ENCODE data around the gene ATG101. TPM values are rescaled to one million over a fixed set of nuclear protein-coding genes. Genes with fewer than 3 reads are reported as not detected.
A peak's percentile ranks its signal among the peaks of the same experiment; 100 is the strongest.

Gene ATG101
- polyA plus RNA-seq (2012; ENCODE audit: insufficient read length, low read depth): 143 TPM

DNA sequence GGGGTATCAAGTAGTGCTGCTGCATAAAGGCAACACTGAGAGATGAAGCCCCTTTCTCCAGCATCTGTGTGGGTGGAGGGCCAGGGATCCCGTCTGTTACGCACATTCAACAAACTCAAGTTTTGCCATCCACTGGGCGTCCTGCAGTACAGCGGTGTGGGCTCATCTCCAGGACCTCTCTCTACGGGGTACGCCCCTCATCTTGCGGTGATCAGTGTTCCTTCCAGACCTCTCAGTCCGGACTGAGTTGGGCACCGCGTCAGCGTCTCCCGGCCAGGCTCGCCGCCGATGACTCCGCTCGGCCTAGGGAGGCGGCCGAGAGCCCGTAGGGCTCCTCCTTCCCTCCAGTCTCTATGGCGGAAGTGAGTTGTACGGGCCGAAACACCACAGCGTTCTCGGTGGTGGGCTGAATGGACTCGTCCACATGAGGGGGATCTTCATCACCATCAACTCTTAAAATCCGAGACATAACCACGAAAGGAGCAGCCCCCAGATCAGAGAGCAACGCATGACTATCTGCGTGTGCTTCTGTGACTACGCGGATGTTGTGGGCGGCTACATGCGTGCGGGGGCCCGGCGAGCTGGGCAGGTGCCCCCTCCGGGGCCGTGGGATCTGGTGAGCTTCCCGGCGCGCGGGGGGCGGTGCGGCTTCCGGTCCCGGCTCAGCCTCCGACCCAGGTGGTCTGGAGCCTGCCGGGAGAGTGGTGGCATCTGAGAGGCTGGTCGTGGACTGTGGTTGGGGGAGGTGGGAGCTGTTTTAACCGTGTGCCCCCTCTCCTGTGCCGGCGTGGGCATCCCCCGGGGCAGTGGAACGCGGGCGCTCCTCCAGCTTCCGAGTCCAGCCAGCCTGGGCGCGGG, at the start of gene ATG101:
Gene ATG101 (plus strand): TSS at position 652 of the 858 bp plus-strand sequence. CDS start 3,673 bp downstream, outside the sequence.
- peak; percentile 89 for TF ChIP-seq FOXP2 (optimal IDR thresholded peaks at IDR 0.05; ENCODE audit: borderline replicate concordance, extremely low read depth, extremely low read length, insufficient read depth)
- TF ChIP-seq POLR2AphosphoS5 (IDR thresholded peaks at IDR 0.05; ENCODE audit: low read depth, low read length): peak; percentile 84
- peak; percentile 88; the same call in 1 of the 2 replicates for TF ChIP-seq TAF1 (IDR thresholded peaks at IDR 0.05; ENCODE audit: borderline replicate concordance, insufficient read depth, low read length)
- TF ChIP-seq REST (IDR thresholded peaks at IDR 0.05; ENCODE audit: insufficient read depth in 1 of 2, low read depth in 2 of 2, low read length in 2 of 2): 0 out of 4 replicates have a peak, but pooled peaks of 1 of the 2 experiments have one; percentile 24
- TF ChIP-seq SIN3A (IDR thresholded peaks at IDR 0.05; ENCODE audit: borderline replicate concordance, insufficient read depth, low read length): peak; percentile 49; the same call in 1 of the 2 replicates

DNA sequence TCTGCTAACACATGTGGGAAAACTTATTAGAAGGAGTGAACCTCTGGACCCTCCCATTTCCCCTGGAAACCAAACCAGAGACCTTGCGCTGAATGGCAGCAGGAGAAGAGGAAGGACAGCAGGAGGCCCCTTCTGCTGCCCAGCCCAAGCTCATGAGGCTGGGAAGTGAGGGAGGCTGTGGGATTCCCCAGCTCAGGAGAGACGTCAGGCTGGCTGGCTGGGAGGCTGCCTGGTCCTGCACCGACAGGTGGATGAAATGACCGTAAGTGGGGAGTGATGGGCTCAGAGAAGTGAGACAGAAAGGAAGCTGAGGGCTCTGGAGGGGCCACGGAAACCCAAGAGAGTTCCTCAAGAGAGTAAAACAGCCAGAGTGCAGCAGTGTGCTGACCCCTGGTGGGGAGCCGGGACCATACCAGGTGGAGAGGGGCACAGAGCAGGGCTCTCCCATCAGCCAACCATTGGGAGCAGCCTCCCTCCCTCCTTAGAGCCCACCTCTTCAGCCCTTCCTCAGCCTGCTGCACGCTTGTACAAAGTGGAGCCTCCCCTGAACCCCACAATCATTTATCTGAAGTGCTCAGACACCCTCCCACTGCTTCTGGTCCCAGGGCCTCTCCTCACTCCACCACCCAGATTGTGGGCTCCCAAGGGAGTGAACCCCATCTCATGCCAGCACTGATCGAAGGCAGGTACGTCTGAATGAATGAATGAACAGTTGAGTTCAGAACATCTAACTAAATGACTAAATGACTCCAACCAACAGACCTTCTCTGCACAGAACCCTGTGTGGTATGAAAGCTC, 49.0 kb upstream of the ATG101 start:
- no peak for TF ChIP-seq FOXP2 (optimal IDR thresholded peaks at IDR 0.05; ENCODE audit: borderline replicate concordance, extremely low read depth, extremely low read length, insufficient read depth)
- TF ChIP-seq POLR2AphosphoS5 (IDR thresholded peaks at IDR 0.05; ENCODE audit: low read depth, low read length): no peak
- TF ChIP-seq REST (IDR thresholded peaks at IDR 0.05; ENCODE audit: insufficient read depth in 1 of 2, low read depth in 2 of 2, low read length in 2 of 2): no peak
- no peak for TF ChIP-seq SIN3A (IDR thresholded peaks at IDR 0.05; ENCODE audit: borderline replicate concordance, insufficient read depth, low read length)
- TF ChIP-seq TAF1 (IDR thresholded peaks at IDR 0.05; ENCODE audit: borderline replicate concordance, insufficient read depth, low read length): no peak

GRCh38 chr12:52022841-52023181, 47.0 kb upstream of the ATG101 start:
- TF ChIP-seq SIN3A (IDR thresholded peaks at IDR 0.05; ENCODE audit: borderline replicate concordance, insufficient read depth, low read length) (no peak), POLR2AphosphoS5 (IDR thresholded peaks at IDR 0.05; ENCODE audit: low read depth, low read length) (no peak), TAF1 (IDR thresholded peaks at IDR 0.05; ENCODE audit: borderline replicate concordance, insufficient read depth, low read length) (no peak), REST (IDR thresholded peaks at IDR 0.05; ENCODE audit: insufficient read depth in 1 of 2, low read depth in 2 of 2, low read length in 2 of 2) (no peak), FOXP2 (optimal IDR thresholded peaks at IDR 0.05; ENCODE audit: borderline replicate concordance, extremely low read depth, extremely low read length, insufficient read depth) (no peak)

DNA sequence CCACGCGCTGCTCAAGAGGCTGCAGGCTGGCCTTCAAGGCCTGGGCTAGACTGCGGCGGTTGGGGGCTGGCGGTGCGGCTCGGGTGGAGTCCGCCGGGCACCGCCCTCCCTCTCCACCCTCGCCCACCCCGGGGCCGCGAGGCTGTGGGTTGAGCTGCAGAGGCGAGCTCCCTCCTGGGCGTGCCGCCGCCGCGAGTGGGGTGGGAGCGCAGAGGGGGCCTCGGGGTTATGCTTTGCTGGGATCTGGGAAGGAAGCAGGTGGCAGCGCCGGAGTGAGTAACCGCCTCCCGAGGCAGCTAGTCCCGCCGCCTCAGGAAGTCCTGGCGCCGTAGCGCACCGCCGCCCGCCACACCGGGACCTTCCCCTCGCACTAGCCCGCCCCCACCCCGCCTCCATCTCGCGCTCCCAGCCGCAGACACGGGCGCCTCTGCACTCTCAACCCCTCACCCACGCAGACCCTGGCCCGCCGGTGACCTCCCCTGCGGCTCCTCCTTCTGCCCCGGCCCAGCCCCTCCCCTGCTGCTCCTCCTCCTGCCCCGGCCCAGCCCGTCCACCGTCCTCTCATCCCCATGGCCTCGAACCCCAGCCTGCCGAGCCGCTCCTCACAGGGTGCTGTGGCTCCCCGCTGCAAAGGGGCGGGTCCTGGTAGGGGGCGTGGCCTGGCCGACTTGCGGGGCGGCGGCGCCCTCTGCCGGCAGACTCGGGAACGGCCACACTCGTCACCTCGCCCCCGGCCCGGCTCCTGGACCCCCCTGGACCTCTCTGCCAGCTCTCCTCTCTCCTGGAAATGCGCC, 46.4 kb upstream of the ATG101 start:
- TF ChIP-seq SIN3A (IDR thresholded peaks at IDR 0.05; ENCODE audit: borderline replicate concordance, insufficient read depth, low read length) (no peak), FOXP2 (optimal IDR thresholded peaks at IDR 0.05; ENCODE audit: borderline replicate concordance, extremely low read depth, extremely low read length, insufficient read depth) (peak; percentile 81), TAF1 (IDR thresholded peaks at IDR 0.05; ENCODE audit: borderline replicate concordance, insufficient read depth, low read length) (no peak), POLR2AphosphoS5 (IDR thresholded peaks at IDR 0.05; ENCODE audit: low read depth, low read length) (no peak), REST (IDR thresholded peaks at IDR 0.05; ENCODE audit: insufficient read depth in 1 of 2, low read depth in 2 of 2, low read length in 2 of 2) (no peak)
